Measurements from ENCODE around the gene HCAR2.
A peak's percentile ranks its signal among the peaks of the same experiment; 100 is the strongest.
"Not testable (repeated sequence)": the region's sequence is repeated elsewhere in the genome, so short reads cannot be mapped to it uniquely, and the experiment has no call there.

Gene HCAR2

GRCh38 chr12:122701481-122701880, 1.7 kb downstream of the HCAR2 start:
- not testable (repeated sequence) for DNase-seq (ENCODE audit: low read depth)
- H3K4me3 ChIP-seq (ENCODE audit: low read length) = peak overlapping the region; percentile 2

DNA sequence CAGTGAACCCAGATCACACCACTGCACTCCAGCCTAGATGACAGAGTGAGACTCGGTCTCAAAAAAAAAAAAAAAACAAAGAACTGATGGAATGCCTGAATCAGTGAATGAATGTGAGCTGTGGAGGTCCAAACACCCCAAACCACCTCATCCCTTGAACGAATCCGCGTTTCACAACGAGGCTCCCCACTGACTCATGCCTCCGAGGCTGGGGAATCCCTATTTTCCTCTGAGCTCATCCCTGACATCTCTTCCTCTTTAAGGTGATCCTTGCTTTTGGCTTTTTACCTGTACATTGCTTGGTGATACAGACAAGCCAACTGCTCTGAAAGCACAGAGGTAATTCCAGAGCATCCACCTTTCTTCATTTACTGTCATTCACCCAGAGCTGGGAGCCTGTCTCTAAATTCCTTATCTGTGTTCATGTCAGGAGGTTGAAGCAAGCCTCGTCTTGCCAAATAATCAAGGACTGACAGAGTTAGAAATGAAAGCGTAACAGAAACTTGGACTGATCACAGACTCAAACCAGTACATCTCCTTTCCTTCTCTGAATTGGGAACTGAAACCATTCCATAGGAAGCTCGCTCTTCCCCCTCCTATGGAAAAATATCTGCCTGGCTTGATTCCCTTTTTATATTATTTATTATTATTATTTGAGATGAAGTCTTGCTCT, 3.0 kb downstream of the HCAR2 start:
- not testable (repeated sequence) for H3K4me3 ChIP-seq (ENCODE audit: low read length); DNase-seq (ENCODE audit: low read depth)

GRCh38 chr12:122696922-122697321, 6.2 kb downstream of the HCAR2 start:
- not testable (repeated sequence) for H3K4me3 ChIP-seq (ENCODE audit: low read length)
- peak; percentile 46 for DNase-seq (ENCODE audit: low read depth)

GRCh38 chr12:122691566-122691965, 11.6 kb downstream of the HCAR2 start:
- TF ChIP-seq CTCF (IDR thresholded peaks at IDR 0.05; ENCODE audit: insufficient read depth, low read depth, low read length, missing control alignments) = no peak
- no peak for DNase-seq (ENCODE audit: low read depth)
- H3K4me3 ChIP-seq (ENCODE audit: low read length) = no peak overlapping the region

GRCh38 chr12:122688291-122688690, 14.9 kb downstream of the HCAR2 start:
- TF ChIP-seq CTCF (IDR thresholded peaks at IDR 0.05; ENCODE audit: insufficient read depth, low read depth, low read length, missing control alignments) = no peak
- no peak for DNase-seq (ENCODE audit: low read depth)
- no peak overlapping the region for H3K4me3 ChIP-seq (ENCODE audit: low read length)

DNA sequence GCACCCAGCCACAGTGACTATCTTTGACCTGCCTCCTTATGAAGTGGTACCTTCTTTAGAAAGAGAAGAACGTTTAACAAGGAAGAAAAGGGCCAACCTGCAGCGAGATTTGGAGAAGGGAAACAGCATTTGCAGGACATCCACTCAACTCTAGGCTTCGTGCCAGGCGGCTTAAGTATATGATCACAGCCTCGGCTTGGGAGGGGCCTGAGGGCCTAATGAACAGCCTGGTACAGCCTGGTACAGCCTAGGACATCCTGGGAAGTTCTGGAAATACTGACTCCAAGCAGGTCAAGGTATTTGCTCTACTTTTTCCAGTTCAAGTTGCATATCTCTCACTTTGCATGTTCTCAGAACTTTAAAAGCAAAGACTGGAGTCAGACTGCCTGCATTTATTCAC, 16.1 kb downstream of the HCAR2 start:
- DNase-seq (ENCODE audit: low read depth) = peak; percentile 51
- no peak for TF ChIP-seq CTCF (IDR thresholded peaks at IDR 0.05; ENCODE audit: insufficient read depth, low read depth, low read length, missing control alignments)
- H3K4me3 ChIP-seq (ENCODE audit: low read length) = no peak overlapping the region

- no peak for TF ChIP-seq CTCF (IDR thresholded peaks at IDR 0.05; ENCODE audit: insufficient read depth, low read depth, low read length, missing control alignments)
- H3K4me3 ChIP-seq (ENCODE audit: low read length) = no peak overlapping the region
Measured at GRCh38 chr12:122686538-122686937, 16.6 kb downstream of the HCAR2 start.

DNA sequence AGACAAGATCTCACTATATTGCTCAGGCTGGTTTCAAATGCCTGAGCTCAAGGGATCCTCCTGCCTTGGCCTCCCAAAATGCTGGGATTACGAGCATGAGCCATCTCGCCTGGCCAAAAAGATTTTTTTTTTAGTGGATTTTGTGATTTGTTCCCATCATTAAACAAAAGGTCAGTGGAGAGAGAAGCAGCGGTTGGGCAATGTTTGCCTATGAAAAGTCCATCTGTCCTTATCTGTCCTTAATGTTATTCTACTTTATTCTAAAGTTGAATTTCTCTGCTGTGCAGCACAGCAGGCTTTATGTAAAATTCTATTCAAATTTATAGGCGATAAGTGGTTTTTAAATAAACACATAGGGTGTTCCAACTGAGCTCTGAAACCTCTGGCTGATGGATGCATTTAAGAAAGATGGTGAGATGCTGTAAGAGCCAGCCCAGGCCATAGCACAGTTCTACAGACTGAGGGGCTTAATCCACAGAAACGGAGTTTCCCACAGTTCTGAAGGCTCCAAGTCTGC, 18.8 kb downstream of the HCAR2 start:
- no peak for TF ChIP-seq CTCF (IDR thresholded peaks at IDR 0.05; ENCODE audit: insufficient read depth, low read depth, low read length, missing control alignments)
- H3K4me3 ChIP-seq (ENCODE audit: low read length) = no peak overlapping the region
- no peak for DNase-seq (ENCODE audit: low read depth)

More at GRCh38 chr12:122686538-122686937, 16.6 kb downstream of the HCAR2 start:
- no peak for DNase-seq (ENCODE audit: low read depth)

All from epithelial cell of esophagus (primary cell).